ENCODE results near the gene TARDBP.
"Not testable (repeated sequence)": the region's sequence is repeated elsewhere in the genome, so short reads cannot be mapped to it uniquely, and the experiment has no call there.

The TARDBP gene

GRCh38 chr1:11024874-11025203 lies 12.4 kb downstream of the TARDBP start:
- peaks cover 0 to 4% (median 0%) of the 10 kb centered on the region in 5 donors for H3K4me1 ChIP-seq (ENCODE audit: control insufficient read depth in 5 of 5, insufficient read depth in 5 of 5, low read length in 5 of 5)
- H3K9me3 ChIP-seq (ENCODE audit: control insufficient read depth in 5 of 5, low read length in 5 of 5): no peaks in the 10 kb centered on the region
- no peak overlapping the region for H3K4me3 ChIP-seq (ENCODE audit: low read depth in 1 of 5, low read length in 5 of 5)
- H3K27me3 ChIP-seq (ENCODE audit: control insufficient read depth in 5 of 5, insufficient read depth in 4 of 5, low read length in 5 of 5): no peaks in the 10 kb centered on the region
- H3K27ac ChIP-seq (ENCODE audit: low read depth, low read length): no peak overlapping the region
- H3K9ac ChIP-seq (ENCODE audit: low read length in 5 of 5): no peak overlapping the region
- H3K36me3 ChIP-seq (ENCODE audit: control insufficient read depth in 5 of 5, insufficient read depth in 5 of 5, low read length in 5 of 5): peaks cover 50 to 79% (median 71%) of the 10 kb centered on the region in 5 donors

- Histone ChIP-seq H3K9ac (ENCODE audit: low read length in 5 of 5) (no peak overlapping the region), H3K27me3 (ENCODE audit: control insufficient read depth in 5 of 5, insufficient read depth in 4 of 5, low read length in 5 of 5) (no peaks in the 10 kb centered on the region), H3K4me1 (ENCODE audit: control insufficient read depth in 5 of 5, insufficient read depth in 5 of 5, low read length in 5 of 5) (peaks cover 0 to 4% (median 0%) of the 10 kb centered on the region in 5 donors), H3K27ac (ENCODE audit: low read depth, low read length) (no peak overlapping the region), H3K4me3 (ENCODE audit: low read depth in 1 of 5, low read length in 5 of 5) (no peak overlapping the region), H3K9me3 (ENCODE audit: control insufficient read depth in 5 of 5, low read length in 5 of 5) (no peaks in the 10 kb centered on the region), H3K36me3 (ENCODE audit: control insufficient read depth in 5 of 5, insufficient read depth in 5 of 5, low read length in 5 of 5) (peaks cover 52 to 79% (median 71%) of the 10 kb centered on the region in 5 donors)
Measured at GRCh38 chr1:11025618-11026017, 13.2 kb downstream of the TARDBP start.

- H3K36me3 ChIP-seq (ENCODE audit: control insufficient read depth in 5 of 5, insufficient read depth in 5 of 5, low read length in 5 of 5): peaks cover 50 to 78% (median 68%) of the 10 kb centered on the region in 5 donors
- no peaks in the 10 kb centered on the region for H3K27me3 ChIP-seq (ENCODE audit: control insufficient read depth in 5 of 5, insufficient read depth in 4 of 5, low read length in 5 of 5)
- H3K4me1 ChIP-seq (ENCODE audit: control insufficient read depth in 5 of 5, insufficient read depth in 5 of 5, low read length in 5 of 5): peaks cover 0 to 4% (median 0%) of the 10 kb centered on the region in 5 donors
- no peaks in the 10 kb centered on the region for H3K9me3 ChIP-seq (ENCODE audit: control insufficient read depth in 5 of 5, low read length in 5 of 5)
- no peak overlapping the region for H3K4me3 ChIP-seq (ENCODE audit: low read depth in 1 of 5, low read length in 5 of 5)
- no peak overlapping the region for H3K27ac ChIP-seq (ENCODE audit: low read depth, low read length)
- H3K9ac ChIP-seq (ENCODE audit: low read length in 5 of 5): no peak overlapping the region
Measured at GRCh38 chr1:11026052-11026451, 13.6 kb downstream of the TARDBP start.

DNA sequence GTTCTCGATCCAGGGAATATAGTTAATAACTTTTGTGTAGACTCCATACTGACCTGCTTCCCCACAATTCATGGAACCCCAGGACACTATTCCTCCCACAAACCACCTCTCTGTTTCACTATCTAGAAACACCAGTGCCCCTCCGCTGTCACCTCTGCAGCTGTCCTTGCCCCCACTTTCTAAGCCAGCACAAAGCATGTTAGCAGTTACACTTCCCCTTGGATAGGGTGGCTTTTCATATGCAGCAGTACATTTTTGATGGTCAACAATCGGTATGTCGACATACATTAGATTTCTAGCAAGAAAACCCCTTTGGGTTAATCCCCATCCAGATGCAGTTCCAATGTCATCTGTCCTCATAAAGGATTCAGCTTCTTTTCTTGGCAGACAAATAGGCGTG lies 14.4 kb downstream of the TARDBP start:
- peaks cover 50 to 70% (median 60%) of the 10 kb centered on the region in 5 donors for H3K36me3 ChIP-seq (ENCODE audit: control insufficient read depth in 5 of 5, insufficient read depth in 5 of 5, low read length in 5 of 5)
- no peaks in the 10 kb centered on the region for H3K27me3 ChIP-seq (ENCODE audit: control insufficient read depth in 5 of 5, insufficient read depth in 4 of 5, low read length in 5 of 5)
- H3K9me3 ChIP-seq (ENCODE audit: control insufficient read depth in 5 of 5, low read length in 5 of 5): no peaks in the 10 kb centered on the region
- no peak overlapping the region for H3K9ac ChIP-seq (ENCODE audit: low read length in 5 of 5)
- no peak overlapping the region for H3K4me3 ChIP-seq (ENCODE audit: low read depth in 1 of 5, low read length in 5 of 5)
- peaks cover 0 to 4% (median 0%) of the 10 kb centered on the region in 5 donors for H3K4me1 ChIP-seq (ENCODE audit: control insufficient read depth in 5 of 5, insufficient read depth in 5 of 5, low read length in 5 of 5)
- no peak overlapping the region for H3K27ac ChIP-seq (ENCODE audit: low read depth, low read length)

DNA sequence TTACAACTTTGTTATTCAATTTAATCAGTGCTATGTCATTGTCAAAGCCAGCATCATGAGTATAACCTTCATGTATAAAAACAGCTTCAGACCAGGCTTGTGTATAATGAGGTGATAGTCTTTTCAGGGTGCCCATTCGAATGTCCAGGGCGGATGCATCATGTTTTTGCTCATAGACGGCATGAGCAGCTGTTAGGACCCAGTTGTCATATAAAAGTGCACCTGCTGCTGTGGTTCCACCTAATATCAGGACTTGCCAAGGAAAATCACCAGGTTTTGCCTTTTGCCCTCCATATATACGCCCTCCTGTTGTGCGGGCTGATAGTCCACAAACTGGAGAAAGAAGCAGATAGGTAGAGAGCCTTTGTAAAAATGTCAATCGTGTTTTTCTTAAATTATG lies 14.9 kb downstream of the TARDBP start:
- Histone ChIP-seq H3K27ac (ENCODE audit: low read depth, low read length) (no peak overlapping the region), H3K4me1 (ENCODE audit: control insufficient read depth in 5 of 5, insufficient read depth in 5 of 5, low read length in 5 of 5) (peaks cover 0 to 4% (median 0%) of the 10 kb centered on the region in 5 donors), H3K27me3 (ENCODE audit: control insufficient read depth in 5 of 5, insufficient read depth in 4 of 5, low read length in 5 of 5) (no peaks in the 10 kb centered on the region), H3K36me3 (ENCODE audit: control insufficient read depth in 5 of 5, insufficient read depth in 5 of 5, low read length in 5 of 5) (peaks cover 50 to 66% (median 56%) of the 10 kb centered on the region in 5 donors), H3K4me3 (ENCODE audit: low read depth in 1 of 5, low read length in 5 of 5) (no peak overlapping the region), H3K9ac (ENCODE audit: low read length in 5 of 5) (no peak overlapping the region), H3K9me3 (ENCODE audit: control insufficient read depth in 5 of 5, low read length in 5 of 5) (no peaks in the 10 kb centered on the region)

DNA sequence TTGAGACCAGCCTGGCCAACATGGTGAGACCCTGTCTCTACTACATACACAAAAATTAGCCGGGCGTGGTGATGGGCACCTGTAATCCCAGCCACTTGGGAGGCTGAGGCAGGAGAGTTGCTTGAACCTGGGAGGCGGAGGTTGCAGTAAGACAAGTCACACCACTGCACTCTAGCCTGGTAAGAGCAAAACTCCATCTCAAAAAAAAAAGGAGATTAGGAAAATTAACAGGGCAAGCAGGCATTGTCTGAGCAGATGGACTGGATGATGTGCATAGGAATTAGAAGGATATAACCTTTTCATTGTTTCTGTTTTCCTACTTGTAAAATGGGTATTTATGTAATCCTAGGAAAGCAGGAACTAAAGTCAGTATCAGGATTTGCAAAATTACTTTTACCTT lies 15.6 kb downstream of the TARDBP start:
- H3K36me3 ChIP-seq (ENCODE audit: control insufficient read depth in 5 of 5, insufficient read depth in 5 of 5, low read length in 5 of 5): peaks cover 46 to 59% (median 53%) of the 10 kb centered on the region in 5 donors

GRCh38 chr1:11030865-11031264 lies 18.4 kb downstream of the TARDBP start:
- no peak overlapping the region for H3K27ac ChIP-seq (ENCODE audit: low read depth, low read length)
- no peak overlapping the region for H3K4me3 ChIP-seq (ENCODE audit: low read depth in 1 of 5, low read length in 5 of 5)
- H3K4me1 ChIP-seq (ENCODE audit: control insufficient read depth in 5 of 5, insufficient read depth in 5 of 5, low read length in 5 of 5): peaks cover 0 to 4% (median 0%) of the 10 kb centered on the region in 5 donors
- H3K36me3 ChIP-seq (ENCODE audit: control insufficient read depth in 5 of 5, insufficient read depth in 5 of 5, low read length in 5 of 5): peaks cover 21 to 33% (median 26%) of the 10 kb centered on the region in 5 donors
- H3K9me3 ChIP-seq (ENCODE audit: control insufficient read depth in 5 of 5, low read length in 5 of 5): no peaks in the 10 kb centered on the region
- no peak overlapping the region for H3K9ac ChIP-seq (ENCODE audit: low read length in 5 of 5)
- no peaks in the 10 kb centered on the region for H3K27me3 ChIP-seq (ENCODE audit: control insufficient read depth in 5 of 5, insufficient read depth in 4 of 5, low read length in 5 of 5)

More for the DNA sequence above, 15.6 kb downstream of the TARDBP start:
- Histone ChIP-seq H3K4me3 (ENCODE audit: low read depth in 1 of 5, low read length in 5 of 5) (no peak overlapping the region), H3K9me3 (ENCODE audit: control insufficient read depth in 5 of 5, low read length in 5 of 5) (no peaks in the 10 kb centered on the region), H3K27me3 (ENCODE audit: control insufficient read depth in 5 of 5, insufficient read depth in 4 of 5, low read length in 5 of 5) (no peaks in the 10 kb centered on the region), H3K27ac (ENCODE audit: low read depth, low read length) (no peak overlapping the region), H3K4me1 (ENCODE audit: control insufficient read depth in 5 of 5, insufficient read depth in 5 of 5, low read length in 5 of 5) (peaks cover 0 to 4% (median 0%) of the 10 kb centered on the region in 5 donors), H3K9ac (ENCODE audit: low read length in 5 of 5) (no peak overlapping the region)

- H3K4me3 ChIP-seq (ENCODE audit: low read depth in 1 of 5, low read length in 5 of 5): no peak overlapping the region
- no peak overlapping the region for H3K9ac ChIP-seq (ENCODE audit: low read length in 5 of 5)
- no peaks in the 10 kb centered on the region for H3K9me3 ChIP-seq (ENCODE audit: control insufficient read depth in 5 of 5, low read length in 5 of 5)
- H3K36me3 ChIP-seq (ENCODE audit: control insufficient read depth in 5 of 5, insufficient read depth in 5 of 5, low read length in 5 of 5): peaks cover 12 to 24% (median 17%) of the 10 kb centered on the region in 5 donors
- no peak overlapping the region for H3K27ac ChIP-seq (ENCODE audit: low read depth, low read length)
- no peaks in the 10 kb centered on the region for H3K4me1 ChIP-seq (ENCODE audit: control insufficient read depth in 5 of 5, insufficient read depth in 5 of 5, low read length in 5 of 5)
- no peaks in the 10 kb centered on the region for H3K27me3 ChIP-seq (ENCODE audit: control insufficient read depth in 5 of 5, insufficient read depth in 4 of 5, low read length in 5 of 5)
Measured at GRCh38 chr1:11031624-11032262, 19.3 kb downstream of the TARDBP start.

GRCh38 chr1:11037019-11037739 lies 24.7 kb downstream of the TARDBP start:
- not testable (repeated sequence) for H3K9me3 ChIP-seq (ENCODE audit: control insufficient read depth in 5 of 5, low read length in 5 of 5); H3K4me3 ChIP-seq (ENCODE audit: low read depth in 1 of 5, low read length in 5 of 5); H3K36me3 ChIP-seq (ENCODE audit: control insufficient read depth in 5 of 5, insufficient read depth in 5 of 5, low read length in 5 of 5); H3K9ac ChIP-seq (ENCODE audit: low read length in 5 of 5); H3K4me1 ChIP-seq (ENCODE audit: control insufficient read depth in 5 of 5, insufficient read depth in 5 of 5, low read length in 5 of 5); H3K27ac ChIP-seq (ENCODE audit: low read depth, low read length)
- H3K27me3 ChIP-seq (ENCODE audit: control insufficient read depth in 5 of 5, insufficient read depth in 4 of 5, low read length in 5 of 5): peaks cover 0 to 11% (median 4%) of the 10 kb centered on the region in 5 donors

GRCh38 chr1:11037740-11038182 lies 25.3 kb downstream of the TARDBP start:
- H3K4me3 ChIP-seq (ENCODE audit: low read depth in 1 of 5, low read length in 5 of 5): no peak overlapping the region

More at GRCh38 chr1:11037740-11038182, 25.3 kb downstream of the TARDBP start:
- Histone ChIP-seq H3K4me1 (ENCODE audit: control insufficient read depth in 5 of 5, insufficient read depth in 5 of 5, low read length in 5 of 5) (no peaks in the 10 kb centered on the region), H3K27me3 (ENCODE audit: control insufficient read depth in 5 of 5, insufficient read depth in 4 of 5, low read length in 5 of 5) (peaks cover 0 to 11% (median 4%) of the 10 kb centered on the region in 5 donors), H3K27ac (ENCODE audit: low read depth, low read length) (no peak overlapping the region), H3K36me3 (ENCODE audit: control insufficient read depth in 5 of 5, insufficient read depth in 5 of 5, low read length in 5 of 5) (no peaks in the 10 kb centered on the region), H3K9ac (ENCODE audit: low read length in 5 of 5) (no peak overlapping the region), H3K9me3 (ENCODE audit: control insufficient read depth in 5 of 5, low read length in 5 of 5) (no peaks in the 10 kb centered on the region)

Data from subcutaneous abdominal adipose tissue (tissue), 5 donors.